ENCODE measurements around the gene CSRP1.
A peak's percentile ranks its signal among the peaks of the same experiment; 100 is the strongest.

CSRP1 gene

DNA sequence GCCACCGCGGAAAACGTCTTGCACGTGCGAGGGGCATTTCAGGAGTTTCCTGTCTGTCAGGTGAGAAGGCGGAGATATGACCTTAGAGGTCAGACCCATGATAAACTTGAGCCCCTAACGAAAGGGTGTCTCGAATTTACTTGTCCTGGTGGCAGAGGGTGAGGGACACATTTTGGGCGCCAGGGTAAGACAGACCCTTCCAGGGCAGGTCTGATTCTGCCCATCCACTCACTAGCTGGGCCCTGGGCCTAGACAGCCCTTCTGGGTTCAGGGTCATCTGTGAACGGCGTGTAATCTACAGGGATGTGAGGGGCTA, 395 bp upstream of the CSRP1 start:
- peak overlapping the region; percentile 23 to 79 for H3K4me3 ChIP-seq (replicated peaks in 1 of 2; ENCODE audit: low read depth in 2 of 2, low read length in 2 of 2)
- DNase-seq (ENCODE audit: low read depth in 2 of 2), result no peak
- TF ChIP-seq, protein P1, sequence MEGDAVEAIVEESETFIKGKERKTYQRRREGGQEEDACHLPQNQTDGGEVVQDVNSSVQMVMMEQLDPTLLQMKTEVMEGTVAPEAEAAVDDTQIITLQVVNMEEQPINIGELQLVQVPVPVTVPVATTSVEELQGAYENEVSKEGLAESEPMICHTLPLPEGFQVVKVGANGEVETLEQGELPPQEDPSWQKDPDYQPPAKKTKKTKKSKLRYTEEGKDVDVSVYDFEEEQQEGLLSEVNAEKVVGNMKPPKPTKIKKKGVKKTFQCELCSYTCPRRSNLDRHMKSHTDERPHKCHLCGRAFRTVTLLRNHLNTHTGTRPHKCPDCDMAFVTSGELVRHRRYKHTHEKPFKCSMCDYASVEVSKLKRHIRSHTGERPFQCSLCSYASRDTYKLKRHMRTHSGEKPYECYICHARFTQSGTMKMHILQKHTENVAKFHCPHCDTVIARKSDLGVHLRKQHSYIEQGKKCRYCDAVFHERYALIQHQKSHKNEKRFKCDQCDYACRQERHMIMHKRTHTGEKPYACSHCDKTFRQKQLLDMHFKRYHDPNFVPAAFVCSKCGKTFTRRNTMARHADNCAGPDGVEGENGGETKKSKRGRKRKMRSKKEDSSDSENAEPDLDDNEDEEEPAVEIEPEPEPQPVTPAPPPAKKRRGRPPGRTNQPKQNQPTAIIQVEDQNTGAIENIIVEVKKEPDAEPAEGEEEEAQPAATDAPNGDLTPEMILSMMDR (IDR thresholded peaks at IDR 0.05; ENCODE audit: low read depth, low read length), result no peak

DNA sequence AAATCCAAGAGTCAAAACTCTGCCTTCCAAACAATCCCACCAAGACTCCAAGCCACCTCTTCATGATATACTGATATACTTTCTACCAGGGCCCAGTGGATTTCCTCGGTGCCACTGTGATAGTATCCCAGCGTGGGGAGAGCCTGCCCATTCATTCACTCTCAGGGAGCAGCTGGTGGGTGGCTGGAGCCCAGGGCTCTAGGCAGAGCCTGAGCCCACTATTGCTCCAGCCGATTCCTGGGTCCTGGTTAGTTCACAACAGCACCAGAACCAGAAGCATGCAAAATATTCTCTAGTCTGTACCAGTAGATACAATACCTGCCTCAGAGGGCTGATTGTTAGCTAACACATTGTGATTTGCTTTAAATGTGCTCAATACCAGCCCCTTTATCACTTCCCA, 831 bp downstream of the CSRP1 start:
- H3K4me3 ChIP-seq (replicated peaks in 1 of 2; ENCODE audit: low read depth in 2 of 2, low read length in 2 of 2), result peak overlapping the region; percentile 79
- TF ChIP-seq, protein P1 (IDR thresholded peaks at IDR 0.05; ENCODE audit: low read depth, low read length), result no peak
- peak in 1 of 2 donors; percentile 27 for DNase-seq (ENCODE audit: low read depth in 2 of 2)

DNA sequence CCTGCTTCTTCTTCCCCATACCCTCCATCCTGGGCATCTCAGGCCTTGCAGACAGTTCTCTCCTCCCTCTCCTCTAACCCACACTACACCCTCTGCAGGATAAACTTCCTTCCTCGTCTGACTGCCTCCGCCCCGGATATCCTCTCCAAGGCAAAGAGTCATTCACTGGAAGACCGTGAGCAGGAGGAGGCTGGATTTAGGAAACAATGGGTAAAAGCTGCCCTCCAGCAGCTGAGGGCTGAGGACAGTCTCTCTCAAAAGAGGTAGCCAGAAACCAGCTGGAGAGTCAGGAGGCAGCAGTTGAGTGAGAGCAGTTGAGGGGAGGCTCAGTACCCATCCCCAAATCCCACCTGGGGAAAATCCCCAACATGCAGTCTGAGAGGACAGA, 1.4 kb downstream of the CSRP1 start:
- H3K4me3 ChIP-seq (replicated peaks in 1 of 2; ENCODE audit: low read depth in 2 of 2, low read length in 2 of 2), result peak overlapping the region; percentile 79
- peak; percentile 83 to 88 for DNase-seq (ENCODE audit: low read depth in 2 of 2)
- TF ChIP-seq, protein P1 (IDR thresholded peaks at IDR 0.05; ENCODE audit: low read depth, low read length), result no peak

DNA sequence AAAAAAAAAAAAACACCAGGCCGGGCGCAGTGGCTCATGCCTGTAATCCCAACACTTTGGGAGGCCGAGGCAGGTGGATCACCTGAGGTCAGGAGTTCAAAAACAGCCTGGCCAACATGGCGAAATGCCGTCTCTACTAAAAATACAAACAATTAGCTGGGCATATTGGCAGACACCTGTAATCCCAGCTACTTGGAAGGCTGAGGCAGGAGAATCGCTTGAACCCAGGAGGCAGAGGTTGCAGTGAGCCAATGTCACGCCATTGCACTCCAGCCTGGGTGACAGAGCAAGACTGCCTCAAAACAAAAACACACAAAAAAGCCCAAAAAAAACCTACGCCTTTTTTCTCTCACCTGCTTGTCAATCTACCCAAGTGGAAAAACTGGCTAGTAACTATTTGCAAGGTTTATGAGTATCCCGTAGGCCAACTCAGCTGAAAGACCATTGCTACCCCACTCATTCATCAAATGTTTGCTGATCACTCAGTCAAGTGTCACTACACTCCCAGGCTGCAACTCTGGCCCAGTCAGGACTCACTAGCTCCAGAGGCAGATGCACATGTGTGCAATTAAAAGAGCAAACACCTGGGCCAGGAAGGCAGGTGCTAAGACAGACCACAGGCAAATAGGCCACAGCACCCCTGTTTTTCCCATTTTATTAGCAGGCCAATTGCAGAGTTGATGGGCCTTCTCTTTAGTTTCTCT, 2.0 kb downstream of the CSRP1 start:
- peak overlapping the region; percentile 79 for H3K4me3 ChIP-seq (replicated peaks in 1 of 2; ENCODE audit: low read depth in 2 of 2, low read length in 2 of 2)
- DNase-seq (ENCODE audit: low read depth in 2 of 2), result no peak
- TF ChIP-seq, protein P1 (IDR thresholded peaks at IDR 0.05; ENCODE audit: low read depth, low read length), result no peak

DNA sequence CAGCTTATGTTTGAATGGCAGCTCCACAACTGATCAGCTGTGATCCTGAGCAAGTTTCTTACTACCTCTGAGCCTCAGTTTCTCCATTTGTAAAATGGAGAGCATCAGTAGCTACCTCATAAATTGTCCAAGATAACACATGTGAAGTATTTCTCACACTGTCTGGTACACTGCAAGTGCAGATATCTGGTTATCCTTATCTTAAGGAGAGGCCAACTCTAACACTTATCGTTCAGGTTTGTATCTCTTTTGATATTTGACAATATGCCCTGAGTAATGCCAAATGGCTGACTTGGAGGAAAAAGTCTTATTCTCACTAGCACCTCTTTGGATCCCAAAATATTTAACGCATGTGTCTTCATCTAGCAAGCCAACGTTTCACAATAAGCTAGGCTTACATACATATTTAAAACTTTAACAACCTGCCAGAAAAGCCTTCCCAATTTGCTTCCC, 2.7 kb downstream of the CSRP1 start:
- peak overlapping the region in 1 of 2 donors; percentile 79 for H3K4me3 ChIP-seq (replicated peaks in 1 of 2; ENCODE audit: low read depth in 2 of 2, low read length in 2 of 2)
- peak; percentile 51 to 58 for DNase-seq (ENCODE audit: low read depth in 2 of 2)
- TF ChIP-seq, protein P1 (IDR thresholded peaks at IDR 0.05; ENCODE audit: low read depth, low read length), result no peak

DNA sequence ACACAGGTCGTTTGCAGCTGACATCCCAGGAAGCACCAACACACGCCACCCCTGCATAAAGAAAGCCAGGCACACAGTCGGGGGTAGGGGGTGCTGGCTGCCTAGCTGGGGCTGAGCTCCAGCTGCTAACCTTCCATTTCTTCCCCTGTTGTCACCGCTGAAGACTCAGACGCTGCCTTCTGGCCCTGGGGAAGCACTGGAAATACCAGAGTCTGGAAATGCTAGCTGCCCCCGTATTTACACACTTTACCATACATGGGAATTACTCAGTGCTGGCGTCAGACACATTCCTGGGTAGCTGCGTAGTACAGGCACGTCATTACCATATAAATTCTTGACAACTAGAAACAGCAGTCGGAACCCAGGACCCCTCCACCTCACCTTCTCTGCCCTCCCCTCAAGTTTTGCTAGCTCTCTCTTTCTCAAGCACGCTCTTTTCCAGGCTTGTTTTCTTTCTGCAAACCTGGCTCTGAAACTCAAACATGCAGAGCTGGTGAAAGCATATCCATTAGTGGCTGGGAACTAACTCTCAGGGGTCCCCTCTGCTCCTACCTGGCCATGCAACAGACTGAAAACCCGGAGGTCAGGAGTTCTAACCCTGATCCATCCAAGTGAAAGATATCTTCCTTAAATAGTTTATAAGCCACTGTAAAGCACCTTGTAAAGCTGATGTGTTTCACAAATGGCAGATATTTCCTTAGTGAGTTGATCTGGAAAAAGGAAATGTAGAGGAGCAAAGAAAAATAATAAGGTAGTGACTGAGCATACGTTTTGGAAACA, 3.3 kb downstream of the CSRP1 start:
- H3K4me3 ChIP-seq (replicated peaks in 1 of 2; ENCODE audit: low read depth in 2 of 2, low read length in 2 of 2), result peak overlapping the region in 1 of 2 donors; percentile 79
- peak; percentile 98 to 99 for DNase-seq (ENCODE audit: low read depth in 2 of 2)
- TF ChIP-seq, protein P1 (IDR thresholded peaks at IDR 0.05; ENCODE audit: low read depth, low read length), result no peak
